Measurements from ENCODE around the gene ADAMTS7. TPM values are rescaled to one million over a fixed set of nuclear protein-coding genes. Genes with fewer than 3 reads are reported as not detected.

ADAMTS7 gene
- total and polyA plus RNA-seq, 2 of the 8 experiments (the other 6 are each of a cell fraction or from before 2014, with no cell fraction given) = 27.9 to 45.2 TPM

GRCh38 chr15:78740904-78741274 lies 70.4 kb downstream of the ADAMTS7 start:
- no peak overlapping the region for H4K8ac ChIP-seq (ENCODE audit: extremely low read depth, insufficient read depth, low read length)
- H2BK120ac ChIP-seq (replicated peaks; ENCODE audit: low read depth, low read length) = no peak overlapping the region
- H3K36me3 ChIP-seq (ENCODE audit: control insufficient read depth in 2 of 4, insufficient read depth in 4 of 4, low read length in 3 of 4) = no peaks in the 10 kb centered on the region
- FAIRE-seq (no peak), DNase-seq (ENCODE audit: low read depth in 1 of 2, low spot score in 2 of 2) (no peak)
- H2AK5ac ChIP-seq (ENCODE audit: low read depth, low read length) = no peak overlapping the region; the same call in 1 of the 2 replicates
- no peak overlapping the region for H2BK15ac ChIP-seq (ENCODE audit: low read length)
- no peak overlapping the region for H3K56ac ChIP-seq (replicated peaks; ENCODE audit: insufficient read length, low read depth, low read length)
- peaks cover 0 to 2% of the 10 kb centered on the region in 2 experiments for H4K20me1 ChIP-seq (replicated peaks in 1 of 2; ENCODE audit: control insufficient read depth in 1 of 2, insufficient read depth in 2 of 2, low read length in 2 of 2)
- no peak overlapping the region for H3K23ac ChIP-seq (ENCODE audit: insufficient read length)
- H3K14ac ChIP-seq (ENCODE audit: insufficient read length) = no peak overlapping the region
- no peak overlapping the region for H3K4ac ChIP-seq (replicated peaks; ENCODE audit: insufficient read length, low read depth, low read length)
- H3K18ac ChIP-seq (ENCODE audit: extremely low read depth, low read length) = no peak overlapping the region
- no peak overlapping the region for H3K9ac ChIP-seq (replicated peaks in 1 of 4; ENCODE audit: extremely low read depth in 1 of 4, low read depth in 3 of 4, low read length in 3 of 4)
- ChIA-PET CTCF (ENCODE audit: partially characterized antibody) (interaction anchor here (0.7 to 5.1 kb wide), 29 partner anchors 10 to 175 kb away, joined by 3 to 68 read pairs (median 5); partner anchors contain the start of genes CHRNA3, CHRNA5 and CHRNB4), POLR2A (ENCODE audit: partially characterized antibody) (interaction anchor here (1.0 kb wide), 1 partner anchor 175 kb away, joined by 3 read pairs; no protein-coding TSS in a partner anchor)
- H3K79me2 ChIP-seq (ENCODE audit: control insufficient read depth in 1 of 2, insufficient read depth in 2 of 2, low read length in 2 of 2) = no peaks in the 10 kb centered on the region
- H3K4me1 ChIP-seq (replicated peaks in 1 of 4; ENCODE audit: control insufficient read depth in 3 of 4, insufficient read depth in 4 of 4, low read length in 3 of 4) = peaks cover 0 to 7% (median 3%) of the 10 kb centered on the region in 4 experiments; a peak in 4 of 7 replicates
- H2AFZ ChIP-seq (ENCODE audit: low read length) = no peak overlapping the region
- no peak overlapping the region for H4K5ac ChIP-seq (ENCODE audit: insufficient read length, low read depth, low read length)
- no peak overlapping the region for H4K91ac ChIP-seq (replicated peaks; ENCODE audit: insufficient read length, low read length)
- H2BK5ac ChIP-seq (ENCODE audit: low read depth, low read length) = no peak overlapping the region
- H3K79me1 ChIP-seq (ENCODE audit: low read depth, low read length) = no peaks in the 10 kb centered on the region
- no peak overlapping the region; the same call in 1 of the 2 replicates for H2BK12ac ChIP-seq (ENCODE audit: low read depth, low read length)
- H3K27me3 ChIP-seq (replicated peaks in 1 of 4; ENCODE audit: control insufficient read depth in 3 of 4, extremely low read depth in 1 of 4, insufficient read depth in 3 of 4, low read length in 3 of 4) = no peaks in the 10 kb centered on the region
- no peak overlapping the region for H3K4me3 ChIP-seq (ENCODE audit: extremely low read depth in 1 of 4, insufficient read depth in 2 of 4, low read depth in 3 of 4, low read length in 4 of 4)
- no peak overlapping the region for H2BK20ac ChIP-seq (ENCODE audit: low read length)
- 84% methylated on average over 6 of the region's 7 CpGs; no CpG with 5 or more reads in 1 of the 2 experiments for WGBS, 2 experiments (ENCODE audit: extremely low coverage in 1 of 2, insufficient coverage in 1 of 2, insufficient read length in 1 of 2, insufficient replicate concordance in 2 of 2, low coverage in 1 of 2, low lambda C conversion rate in 2 of 2, missing lambda C conversion rate in 1 of 2)
- no peaks in the 10 kb centered on the region for H3K23me2 ChIP-seq (ENCODE audit: low read depth, low read length)
- no peak overlapping the region for H3K27ac ChIP-seq (ENCODE audit: low read depth, low read length)
- H3K4me2 ChIP-seq (ENCODE audit: insufficient read depth in 1 of 2, low read depth in 2 of 2, low read length in 2 of 2) = no peak overlapping the region
- H3K9me3 ChIP-seq (ENCODE audit: insufficient read depth in 2 of 2, low read depth in 1 of 2, low read length in 1 of 2) = no peaks in the 10 kb centered on the region
- TF ChIP-seq HDAC6 (IDR thresholded peaks at IDR 0.05; ENCODE audit: low read depth, low read length) (no peak), MAFK (IDR thresholded peaks at IDR 0.05; ENCODE audit: low read depth, low read length) (no peak), JUND (IDR thresholded peaks at IDR 0.05; ENCODE audit: low read length) (no peak), CREB1 (IDR thresholded peaks at IDR 0.05) (no peak), CEBPB (IDR thresholded peaks at IDR 0.05; ENCODE audit: low read depth, low read length) (no peak), SP1 (IDR thresholded peaks at IDR 0.05; ENCODE audit: low read depth, low read length) (no peak), TAF1 (IDR thresholded peaks at IDR 0.05; ENCODE audit: low read depth, low read length) (no peak), SAP30 (IDR thresholded peaks at IDR 0.05; ENCODE audit: insufficient read depth, insufficient replicate concordance, low read length) (no peak), TEAD4 (IDR thresholded peaks at IDR 0.05; ENCODE audit: low read depth, low read length) (no peak), CTBP2 (IDR thresholded peaks at IDR 0.05; ENCODE audit: borderline replicate concordance, insufficient read depth, insufficient read length, low read length) (no peak), BCL11A (IDR thresholded peaks at IDR 0.05; ENCODE audit: low read depth in 2 of 2, low read length in 2 of 2) (no peak), EGR1 (IDR thresholded peaks at IDR 0.05; ENCODE audit: borderline replicate concordance, low read depth, low read length) (no peak)
- TF ChIP-seq, protein P1, sequence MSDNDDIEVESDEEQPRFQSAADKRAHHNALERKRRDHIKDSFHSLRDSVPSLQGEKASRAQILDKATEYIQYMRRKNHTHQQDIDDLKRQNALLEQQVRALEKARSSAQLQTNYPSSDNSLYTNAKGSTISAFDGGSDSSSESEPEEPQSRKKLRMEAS (IDR thresholded peaks at IDR 0.05) = no peak

Measured in H1 (cell line).